Stimulated activated CD8-positive, alpha-beta memory T cell treated with anti-CD3 and anti-CD28 coated beads, Interleukin-15, amount 100 ng/mL, for 24 hours (primary cell): ENCODE results near the gene TMEM179.
A peak's percentile ranks its signal among the peaks of the same experiment; 100 is the strongest.
"Not testable (repeated sequence)": the region's sequence is repeated elsewhere in the genome, so short reads cannot be mapped to it uniquely, and the experiment has no call there.

Experiments
- DNase-seq: peaks from one replicate; pipeline ENCODE4 v3.0.0-alpha.2; 2020; ENCODE audit warnings: low read depth

The TMEM179 gene

DNA sequence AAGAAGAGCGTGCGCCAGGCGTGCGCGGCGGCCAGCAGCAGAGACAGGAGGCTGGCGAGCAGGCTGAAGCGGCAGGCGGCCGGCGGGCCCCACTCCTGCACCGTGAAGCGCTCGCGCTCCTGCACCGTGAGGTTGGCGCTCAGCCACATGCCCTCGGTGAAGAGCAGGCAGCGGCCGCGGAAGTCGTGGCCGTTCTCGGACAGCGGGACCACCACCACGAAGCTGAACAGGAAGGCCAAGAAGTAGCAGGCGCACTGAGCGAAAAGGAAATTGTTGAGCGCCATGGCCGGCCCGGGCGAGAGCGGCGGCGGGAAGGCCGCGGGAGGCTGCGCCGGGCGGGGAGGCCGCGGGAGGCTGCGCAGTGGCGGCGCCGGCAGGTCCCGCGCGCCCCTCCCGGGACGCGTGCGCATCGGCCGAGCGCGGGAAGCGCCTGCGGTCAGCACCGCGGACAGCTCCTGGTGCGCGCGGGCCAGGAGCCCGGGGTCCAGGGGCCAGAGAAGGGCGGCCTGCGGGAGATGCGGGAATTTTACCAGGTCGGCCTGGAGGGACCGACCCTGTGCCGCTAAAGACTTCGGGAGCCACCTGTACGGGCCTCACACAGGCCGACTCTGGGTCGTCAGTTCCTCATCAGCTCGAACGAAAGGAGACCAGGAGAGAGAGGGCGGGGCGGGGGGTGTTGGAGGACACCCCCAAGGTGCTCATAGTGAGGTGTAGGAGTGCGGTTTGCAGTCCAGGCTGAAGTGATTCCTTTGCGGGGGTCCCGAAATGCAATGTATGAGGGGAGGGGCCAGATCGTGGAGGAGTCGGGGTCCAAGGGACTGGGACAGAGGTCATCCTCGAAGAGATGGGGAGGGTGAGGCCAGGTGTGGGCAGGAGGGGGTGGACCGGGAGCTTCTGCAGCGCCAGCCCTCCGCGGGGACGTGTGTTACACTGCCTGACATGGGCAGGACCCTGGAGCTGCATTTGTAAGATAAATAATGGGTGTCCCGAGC, at the start of gene TMEM179:
TSS of gene TMEM179 (minus strand) at position 315 of the 992 bp plus-strand sequence. CDS start at position 284, 31 bp downstream.
- DNase-seq = no peak

DNA sequence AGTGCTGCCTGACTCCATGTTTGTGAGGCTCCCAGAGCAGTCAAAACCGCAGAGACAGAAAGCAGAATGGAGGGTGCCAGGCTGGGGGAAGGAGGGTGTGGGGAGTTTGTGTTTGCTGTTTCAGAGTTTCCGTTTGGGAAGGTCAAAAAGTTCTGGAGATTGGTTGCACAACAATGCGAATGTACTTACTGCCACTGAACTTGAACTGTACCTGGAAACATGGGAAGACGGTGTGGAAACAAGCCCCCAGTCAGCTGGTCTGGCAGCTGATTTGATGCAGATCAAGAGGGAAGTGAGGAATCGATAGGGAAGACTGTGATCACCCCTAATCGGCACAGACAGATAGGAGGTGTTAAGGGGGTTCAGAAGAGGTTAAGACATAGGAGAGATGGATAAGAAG, 49.5 kb upstream of the TMEM179 start:
- no peak for DNase-seq

DNA sequence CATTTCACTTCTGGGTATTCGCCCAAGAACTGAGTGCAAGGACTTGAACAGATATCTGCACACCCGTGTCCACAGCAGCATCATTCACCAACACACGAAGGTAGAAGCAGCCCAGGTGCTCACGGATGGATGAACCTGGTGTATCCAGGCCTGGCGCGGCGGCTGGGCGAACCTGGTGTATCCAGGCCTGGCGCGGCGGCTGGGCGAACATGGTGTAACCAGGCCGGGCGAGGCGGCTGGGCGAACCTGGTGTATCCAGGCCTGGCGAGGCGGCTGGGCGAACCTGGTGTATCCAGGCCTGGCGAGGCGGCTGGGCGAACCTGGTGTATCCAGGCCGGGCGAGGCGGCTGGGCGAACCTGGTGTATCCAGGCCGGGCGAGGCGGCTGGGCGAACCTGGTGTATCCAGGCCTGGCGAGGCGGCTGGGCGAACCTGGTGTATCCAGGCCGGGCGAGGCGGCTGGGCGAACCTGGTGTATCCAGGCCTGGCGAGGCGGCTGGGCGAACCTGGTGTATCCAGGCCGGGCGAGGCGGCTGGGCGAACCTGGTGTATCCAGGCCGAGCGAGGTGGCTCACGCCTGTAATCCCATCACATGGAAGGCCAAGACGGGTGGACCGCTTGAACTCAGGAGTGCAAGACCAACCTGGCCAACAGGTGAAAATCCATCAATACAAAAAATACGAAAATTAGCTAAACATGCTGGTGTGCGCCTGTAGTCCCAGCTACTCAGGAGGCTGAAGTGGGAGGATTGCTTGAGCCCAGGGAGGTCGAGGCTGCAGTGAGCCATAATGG, 48.8 kb upstream of the TMEM179 start:
- DNase-seq = not testable (repeated sequence)

DNA sequence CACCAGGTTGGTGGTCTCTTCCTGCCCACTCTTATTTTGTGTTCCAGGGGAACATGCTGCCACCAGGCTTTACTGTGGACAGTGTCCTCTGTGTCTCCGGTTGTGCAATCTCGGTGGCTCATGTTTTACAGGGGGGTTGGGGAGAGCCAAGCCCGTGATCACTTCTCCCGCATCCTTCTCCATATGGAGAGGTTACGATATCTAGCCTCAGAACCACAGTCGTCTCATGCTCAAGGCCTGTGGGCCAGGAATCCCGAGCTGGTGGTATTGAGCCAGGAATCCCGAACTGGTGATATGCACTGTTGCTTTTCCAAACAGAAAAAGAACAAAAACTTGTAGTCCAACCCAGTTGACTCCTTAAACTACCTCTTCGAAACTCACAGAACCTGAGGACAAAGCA, 47.8 kb upstream of the TMEM179 start:
- no peak for DNase-seq

DNA sequence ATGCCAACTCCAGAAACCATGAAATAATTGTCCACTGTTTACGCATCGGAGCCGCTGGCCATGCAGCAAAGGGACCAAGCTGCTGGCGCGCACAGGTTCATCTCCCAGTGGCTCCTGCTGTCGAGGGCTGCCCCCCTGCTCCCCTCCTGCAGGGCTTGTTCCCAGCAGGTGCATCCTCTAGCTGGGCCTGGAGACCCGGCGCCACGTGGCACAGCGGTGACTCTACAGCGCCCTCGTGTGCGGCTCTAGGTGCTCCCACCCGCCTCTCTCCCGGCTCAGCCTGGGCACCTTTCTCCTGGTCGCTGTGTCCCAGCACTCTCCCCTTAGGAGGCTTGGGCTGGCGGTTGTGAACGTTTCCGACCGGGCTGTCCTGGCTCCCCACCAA, 47.3 kb upstream of the TMEM179 start:
- no peak for DNase-seq

DNA sequence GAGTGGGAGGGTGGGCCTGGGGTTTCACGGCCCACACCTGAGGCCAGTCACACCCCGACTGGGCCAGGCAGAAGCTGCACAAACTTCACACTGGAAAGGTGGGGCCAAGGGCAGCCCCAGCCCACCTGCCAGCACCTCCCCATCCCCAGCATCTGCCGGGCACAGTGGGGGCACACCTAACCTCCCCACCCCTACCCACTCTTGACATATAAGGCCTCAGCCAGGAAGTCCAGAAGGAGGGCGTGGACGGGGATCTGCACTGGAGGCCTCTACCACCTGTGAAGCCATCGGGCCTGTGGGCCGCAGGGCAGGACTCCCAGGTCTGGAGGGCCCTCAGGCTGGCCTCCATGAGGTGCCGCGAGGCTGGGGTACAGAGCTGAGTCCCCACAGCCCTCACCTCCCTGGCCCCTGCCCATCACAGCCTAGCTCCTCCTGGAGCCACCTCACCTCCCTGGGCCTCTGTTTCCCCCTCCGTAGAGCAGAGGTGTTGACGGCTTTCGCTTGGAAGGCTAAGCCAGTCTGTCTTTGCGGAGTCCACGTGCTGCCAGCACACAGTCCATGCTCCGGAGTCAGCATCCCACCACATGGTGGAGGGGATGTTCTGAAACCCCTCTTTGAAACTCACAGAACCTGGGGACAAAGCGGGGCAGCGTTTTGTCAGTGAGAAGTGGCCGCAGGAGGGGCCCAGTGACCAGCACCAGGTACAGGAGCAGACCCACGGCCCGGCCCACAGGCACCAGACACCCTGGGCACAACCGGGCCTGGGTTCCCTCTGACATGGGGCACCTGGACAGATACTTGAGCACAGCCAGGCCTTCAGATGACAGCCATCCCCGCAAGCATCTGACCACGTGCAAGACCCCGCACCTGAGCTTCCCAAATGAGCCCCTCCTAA, 46.7 kb upstream of the TMEM179 start:
- no peak for DNase-seq

DNA sequence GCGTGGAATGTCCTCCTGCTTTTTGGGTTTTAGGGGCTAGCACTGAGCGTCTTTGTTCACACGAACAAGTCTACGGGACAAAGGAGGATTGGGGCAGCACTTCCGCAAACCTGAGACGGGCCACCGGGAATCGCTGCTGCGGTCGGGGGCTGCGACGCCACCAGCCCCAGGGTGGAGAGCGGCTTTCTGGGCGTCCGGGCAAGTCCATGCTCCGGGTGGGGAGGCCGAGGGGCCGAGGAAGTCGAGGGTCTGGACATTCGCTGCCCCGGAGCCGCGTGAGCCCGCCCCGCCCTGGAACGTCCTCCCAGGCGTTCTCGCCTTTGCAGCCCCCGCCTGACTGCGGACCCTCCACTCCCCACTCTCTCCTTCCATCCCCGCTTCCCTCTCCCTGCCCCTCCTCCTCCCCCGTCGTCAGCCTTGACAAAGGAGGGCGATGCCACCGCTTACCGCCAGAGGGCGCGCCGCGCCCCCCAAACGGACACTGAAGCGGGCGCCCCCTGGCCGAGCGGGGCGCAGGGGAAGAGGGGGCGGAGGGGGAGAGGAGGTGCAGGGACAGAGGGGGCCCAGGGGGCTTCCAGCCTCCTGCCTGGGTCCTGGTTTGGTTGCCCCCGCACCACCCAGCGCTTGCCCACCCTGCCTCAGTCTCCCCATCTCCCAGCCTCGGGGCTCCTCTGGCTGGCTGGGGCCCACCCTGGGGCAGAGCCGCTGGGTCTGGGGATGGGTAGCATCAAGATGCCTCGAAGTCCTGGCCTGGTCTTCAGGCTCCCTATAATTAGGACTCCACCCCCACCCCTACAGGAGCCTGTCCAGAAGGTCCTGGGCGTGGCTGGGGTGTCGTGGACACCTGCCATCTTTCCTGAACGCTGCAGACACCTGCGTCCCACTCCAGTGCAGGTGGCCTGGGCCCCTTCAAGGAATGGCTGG, 45.7 kb upstream of the TMEM179 start:
- peak; percentile 42 for DNase-seq

DNA sequence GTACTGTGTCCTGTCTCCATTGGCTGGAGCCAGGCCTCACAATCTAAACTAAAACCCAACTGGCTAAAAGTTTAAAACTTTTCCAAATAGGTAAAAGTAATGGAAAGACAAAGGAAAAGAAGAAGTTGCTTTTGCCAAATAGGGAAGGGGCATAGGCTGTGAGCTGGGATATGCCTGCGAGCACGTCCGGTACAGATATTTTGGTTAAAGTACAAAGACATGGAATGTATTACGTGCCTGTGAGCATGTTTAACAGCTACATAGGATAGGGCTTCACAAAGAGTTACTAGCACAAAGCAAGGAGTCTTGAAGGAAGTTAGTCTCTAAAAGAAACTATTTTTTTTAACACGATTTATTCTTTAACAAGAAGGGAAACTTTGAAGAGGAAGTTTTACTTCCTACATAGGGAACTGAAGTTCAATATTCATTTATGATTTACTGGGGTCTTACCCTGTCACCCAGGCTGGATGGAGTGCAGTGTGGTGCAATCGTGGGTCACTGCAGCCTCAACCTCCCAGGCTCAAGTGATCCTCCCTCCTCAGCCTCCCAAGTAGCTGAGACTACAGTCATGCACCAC, 43.0 kb upstream of the TMEM179 start:
- DNase-seq = no peak

DNA sequence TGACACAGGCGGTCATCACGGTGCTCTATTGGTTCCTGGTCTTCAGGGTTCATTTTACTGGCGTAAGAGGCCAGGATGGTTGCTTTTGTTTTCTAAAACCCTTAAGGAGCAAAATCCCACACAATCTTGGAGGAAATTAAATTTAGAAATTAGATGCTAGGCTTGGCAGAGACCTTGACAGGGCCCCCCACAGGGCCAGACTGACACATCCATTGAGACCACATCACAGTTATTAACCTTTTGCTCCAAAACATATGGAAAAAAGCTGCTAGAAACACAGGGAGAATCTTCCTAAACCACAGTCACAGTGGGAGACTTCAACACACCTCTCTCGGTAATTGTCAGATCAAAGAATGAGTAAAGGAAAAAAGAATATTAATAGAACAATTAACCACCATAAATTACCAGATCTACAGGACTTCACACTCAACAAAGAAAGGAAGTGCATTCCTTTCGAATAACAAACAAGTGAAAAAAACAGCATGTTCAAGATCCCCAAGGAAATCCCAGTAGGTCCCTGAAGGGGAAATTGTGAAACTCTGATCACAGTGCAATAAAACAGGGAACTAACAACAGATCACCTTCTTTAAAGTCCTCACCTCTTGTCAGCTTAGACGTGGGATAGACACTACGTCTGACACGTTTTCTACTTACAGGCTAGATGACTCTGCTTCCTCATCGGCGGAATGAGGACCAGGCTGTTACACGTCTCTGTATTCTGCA, 40.2 kb upstream of the TMEM179 start:
- no peak for DNase-seq

DNA sequence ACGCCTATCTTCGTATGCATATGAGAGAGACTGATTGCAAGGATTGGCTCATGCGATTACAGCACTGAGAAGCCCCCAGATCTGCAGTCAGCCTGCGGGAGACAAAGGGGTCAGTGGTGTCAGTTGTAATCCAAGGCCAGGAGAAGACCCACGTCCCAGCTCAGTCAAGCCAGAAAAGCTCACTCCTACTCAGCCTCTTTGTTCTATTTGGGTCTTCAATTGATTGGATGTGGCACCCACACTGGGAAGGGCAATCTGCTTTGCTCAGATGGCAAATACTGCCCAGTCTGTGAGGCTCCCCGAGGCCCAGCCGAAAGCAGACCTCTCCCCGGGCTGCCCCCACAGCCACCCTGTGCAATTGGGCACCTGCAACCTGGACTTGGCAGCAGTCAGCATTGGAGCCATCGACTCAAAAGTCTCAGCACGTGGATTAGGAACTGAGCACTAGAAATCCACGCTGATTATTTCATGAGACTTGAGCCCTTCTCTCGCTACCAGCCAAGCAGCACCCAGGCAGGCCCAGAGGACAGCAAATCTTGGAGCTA, 39.6 kb upstream of the TMEM179 start:
- DNase-seq = no peak

DNA sequence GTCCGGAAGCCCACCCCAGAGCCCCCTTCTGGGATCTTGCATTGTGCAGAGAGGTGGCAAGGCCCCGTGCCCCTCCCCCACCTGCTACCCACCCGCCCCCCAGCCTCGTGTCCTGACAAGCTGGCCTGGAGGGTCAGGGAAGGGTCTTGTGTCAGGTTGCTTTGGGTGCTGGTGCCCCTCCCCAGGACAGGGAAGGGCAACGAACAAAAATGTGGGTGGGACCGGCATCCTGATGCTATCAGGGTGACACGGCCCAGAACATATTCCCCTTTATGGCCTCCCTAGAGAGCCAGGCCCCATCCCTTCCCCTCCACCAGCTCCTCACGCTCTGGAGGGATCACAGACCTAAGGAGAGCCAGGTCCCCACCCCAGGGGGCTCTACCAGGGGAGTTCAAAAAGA, 38.7 kb upstream of the TMEM179 start:
- DNase-seq = no peak

DNA sequence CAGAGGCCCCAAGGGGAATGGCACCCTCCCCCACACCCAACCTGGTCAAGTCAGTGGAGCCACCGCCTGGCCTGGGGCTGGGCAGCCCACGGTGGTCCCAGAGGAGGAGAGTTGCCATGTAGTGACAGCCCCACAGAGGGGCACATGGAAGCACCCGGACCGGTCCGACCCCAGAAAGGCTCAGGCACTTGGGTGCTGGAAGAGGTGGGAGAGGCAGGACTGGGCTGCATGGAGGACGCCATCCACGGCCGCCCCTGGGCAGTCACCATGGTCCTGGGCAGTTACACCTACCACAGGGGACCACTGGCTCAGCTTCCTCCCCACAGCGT, 37.9 kb upstream of the TMEM179 start:
- no peak for DNase-seq

DNA sequence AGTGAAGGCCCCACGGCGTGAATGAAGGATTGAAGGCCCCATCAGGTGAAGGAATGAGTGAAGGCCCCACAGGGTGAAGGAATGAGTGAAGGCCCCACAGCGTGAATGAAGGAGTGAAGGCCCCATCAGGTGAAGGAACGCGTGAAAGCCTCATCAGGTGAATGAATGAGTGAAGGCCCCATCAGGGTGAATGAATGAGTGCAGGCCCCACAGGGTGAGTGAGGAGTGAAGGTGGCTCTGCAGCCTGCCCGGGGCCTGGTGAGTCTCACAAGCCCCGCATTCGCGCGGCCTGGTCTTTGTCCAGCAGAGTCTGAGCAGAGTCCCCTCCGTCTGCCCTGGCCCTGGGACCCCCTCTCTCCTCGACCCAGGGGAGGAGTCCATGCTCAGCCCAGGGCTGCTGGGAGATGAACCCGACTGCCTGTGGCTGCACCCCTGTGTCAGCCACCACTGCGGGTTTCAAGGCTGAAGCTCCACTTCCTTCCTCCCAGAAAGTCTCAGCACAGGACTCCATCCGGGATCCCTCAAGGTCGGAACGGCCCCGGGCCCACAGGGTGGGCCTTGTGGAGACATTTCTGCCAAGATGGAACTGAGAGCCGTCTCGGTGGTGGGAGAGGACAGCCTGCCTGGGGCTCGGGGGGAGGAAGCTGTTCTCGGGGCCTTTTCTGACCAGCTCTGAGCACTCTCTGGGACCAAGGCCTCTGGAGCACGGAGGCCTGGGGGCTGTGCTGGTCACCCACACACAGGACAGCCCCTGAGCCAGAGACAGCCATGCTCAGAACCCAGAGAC, 37.4 kb upstream of the TMEM179 start:
- DNase-seq = no peak

DNA sequence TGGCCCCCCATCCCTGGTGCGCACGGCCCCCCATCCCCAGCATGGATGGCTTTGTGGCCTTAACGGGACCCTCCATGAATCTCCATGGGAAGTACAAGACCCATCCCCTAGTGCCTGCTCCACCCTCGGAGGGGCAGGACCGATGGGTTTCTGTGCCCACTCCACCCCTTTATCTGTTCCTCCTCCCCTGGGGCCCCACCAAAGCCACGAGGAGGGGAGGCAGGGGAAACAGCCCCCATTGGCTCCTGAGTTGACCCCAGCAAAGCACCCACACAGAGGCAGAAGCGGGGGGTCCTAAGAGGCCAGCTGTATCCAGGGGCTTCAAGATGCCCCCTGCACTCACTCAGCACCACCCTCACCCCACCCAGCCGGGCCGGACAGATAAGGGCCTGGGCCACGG, 36.1 kb upstream of the TMEM179 start:
- DNase-seq = no peak

DNA sequence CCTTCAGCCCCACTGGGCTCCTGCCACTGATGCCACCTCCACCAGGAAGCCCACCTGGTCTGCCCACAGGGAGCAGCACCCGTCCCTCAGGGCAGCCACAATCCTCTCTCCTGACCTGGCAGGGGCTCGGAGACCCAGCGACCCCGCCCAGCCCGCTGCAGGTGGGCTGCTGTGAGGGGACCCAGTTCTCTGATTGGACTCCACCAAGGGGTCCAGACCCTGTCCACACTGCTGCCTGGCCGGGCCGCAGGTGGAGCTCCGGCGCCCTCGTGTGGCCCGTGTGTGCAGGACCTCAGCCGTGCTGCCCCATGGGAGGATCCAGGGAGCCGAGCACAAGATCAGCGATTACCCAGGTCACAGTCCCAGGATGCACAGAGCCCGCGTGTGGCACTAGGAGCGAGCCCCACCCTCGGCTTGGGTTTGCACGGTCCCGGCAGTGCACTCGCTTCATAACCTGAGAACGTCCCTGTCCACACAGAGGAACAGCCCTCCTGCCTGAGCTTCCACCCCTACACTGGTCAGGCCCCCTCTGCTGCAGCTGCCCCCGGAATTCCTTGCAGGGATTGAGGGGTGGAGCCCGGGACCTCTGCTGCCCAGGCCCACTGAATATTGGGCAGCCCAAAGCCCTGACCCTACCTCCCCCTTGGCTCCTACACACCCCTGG, 35.4 kb upstream of the TMEM179 start:
- DNase-seq = no peak

DNA sequence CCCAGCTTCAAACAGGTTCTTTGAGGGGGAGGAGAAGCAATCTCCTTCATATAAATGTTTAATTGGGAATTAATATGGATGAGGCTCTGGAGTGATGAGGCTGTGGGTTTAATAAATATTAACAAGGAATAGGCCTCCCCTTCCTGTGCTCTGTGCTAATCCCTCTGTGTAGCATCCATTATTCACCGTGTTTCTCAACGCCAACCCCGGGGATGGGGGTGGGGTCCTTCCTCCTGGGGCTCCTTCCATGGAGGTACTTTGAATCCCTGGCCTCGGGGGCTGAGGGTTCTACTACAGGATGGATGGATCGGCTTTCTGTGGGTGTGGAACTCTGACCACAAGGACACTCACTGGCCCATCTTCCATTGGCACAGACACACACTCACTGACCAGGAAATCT, 34.9 kb upstream of the TMEM179 start:
- no peak for DNase-seq

DNA sequence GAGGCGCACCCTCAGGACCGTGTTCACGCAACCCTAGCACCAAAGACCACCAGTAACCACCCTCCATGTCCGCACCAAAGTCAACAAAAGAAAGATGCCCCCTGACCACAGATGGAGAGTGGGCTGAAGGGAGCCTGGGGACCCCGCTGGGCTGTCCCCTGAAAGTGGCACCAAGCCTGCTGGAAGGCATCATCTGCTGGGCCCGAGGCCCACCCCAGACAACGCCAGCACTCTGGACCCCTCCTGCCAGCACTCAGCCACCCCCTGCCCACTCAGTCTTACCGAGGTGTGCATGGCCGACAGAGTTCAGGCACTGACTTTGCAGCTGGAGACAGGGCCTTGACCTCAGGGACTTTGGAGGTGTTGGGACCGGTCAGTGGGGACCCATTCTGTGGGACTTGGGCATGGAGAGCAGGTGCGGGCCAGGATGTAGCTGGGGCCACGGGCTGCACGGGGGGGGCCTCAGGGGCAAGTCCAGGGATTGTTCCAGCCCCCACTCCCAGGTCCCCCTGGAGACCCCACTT, 34.4 kb upstream of the TMEM179 start:
- DNase-seq = no peak

DNA sequence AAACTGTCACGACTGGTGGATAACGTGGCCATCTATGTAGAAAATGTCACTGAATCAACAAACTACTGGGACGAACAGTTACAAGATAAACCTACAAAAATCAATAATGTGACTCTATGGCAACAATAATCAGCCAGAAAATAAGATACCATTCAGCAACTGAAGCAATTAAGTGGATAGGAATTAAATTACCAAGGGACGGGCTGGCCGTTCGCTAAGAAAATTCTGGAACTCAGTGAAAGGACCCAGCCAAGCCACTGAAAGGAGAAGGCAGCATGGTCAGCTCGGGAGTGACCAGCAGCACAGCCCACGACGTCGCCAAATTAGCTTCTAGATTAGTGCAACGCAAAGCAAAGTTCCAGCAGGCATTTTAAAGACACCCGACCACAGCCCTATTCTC, 33.6 kb upstream of the TMEM179 start:
- no peak for DNase-seq
